ENCODE data around the gene RPL35. TPM values are rescaled to one million over a fixed set of nuclear protein-coding genes. Genes with fewer than 3 reads are reported as not detected.

The RPL35 gene
- polyA plus RNA-seq, 1 donor (not counting 4 experiments of a cell fraction or from before 2014, with no cell fraction given) = 3,325 TPM

DNA sequence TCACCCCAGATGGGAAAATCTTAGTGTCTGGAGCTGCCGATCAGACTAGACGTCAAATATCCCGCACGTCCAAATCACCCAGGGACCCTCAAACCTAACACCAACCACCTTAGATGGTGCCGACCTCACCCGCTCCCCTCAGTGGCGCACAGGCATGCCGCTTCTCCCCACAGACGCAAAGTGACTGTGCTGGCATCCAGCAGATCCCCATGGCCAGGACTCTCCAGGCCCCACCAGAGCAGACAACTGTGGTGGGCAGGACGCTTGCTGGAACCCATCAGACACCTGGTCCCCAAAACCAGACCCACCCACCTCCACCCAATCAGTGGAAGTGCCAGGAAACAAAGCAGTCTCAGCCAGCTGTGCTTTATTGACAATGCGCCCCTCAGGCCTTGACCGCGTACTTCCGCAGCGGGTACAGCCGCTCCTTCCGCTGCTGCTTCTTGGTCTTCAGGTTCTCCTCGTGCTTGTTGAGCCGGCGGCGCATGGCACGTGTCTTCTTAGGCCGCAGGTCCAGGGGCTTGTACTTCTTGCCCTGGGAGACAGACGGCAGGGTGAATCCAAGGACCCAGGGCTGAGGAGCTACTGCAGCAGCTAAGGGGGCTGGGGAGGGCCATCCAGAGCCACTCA is 4.1 kb downstream of the RPL35 start:
- no peak overlapping the region for H3K4me2 ChIP-seq (ENCODE audit: control insufficient read depth, extremely low read depth, insufficient read depth, low read depth, low read length)

DNA sequence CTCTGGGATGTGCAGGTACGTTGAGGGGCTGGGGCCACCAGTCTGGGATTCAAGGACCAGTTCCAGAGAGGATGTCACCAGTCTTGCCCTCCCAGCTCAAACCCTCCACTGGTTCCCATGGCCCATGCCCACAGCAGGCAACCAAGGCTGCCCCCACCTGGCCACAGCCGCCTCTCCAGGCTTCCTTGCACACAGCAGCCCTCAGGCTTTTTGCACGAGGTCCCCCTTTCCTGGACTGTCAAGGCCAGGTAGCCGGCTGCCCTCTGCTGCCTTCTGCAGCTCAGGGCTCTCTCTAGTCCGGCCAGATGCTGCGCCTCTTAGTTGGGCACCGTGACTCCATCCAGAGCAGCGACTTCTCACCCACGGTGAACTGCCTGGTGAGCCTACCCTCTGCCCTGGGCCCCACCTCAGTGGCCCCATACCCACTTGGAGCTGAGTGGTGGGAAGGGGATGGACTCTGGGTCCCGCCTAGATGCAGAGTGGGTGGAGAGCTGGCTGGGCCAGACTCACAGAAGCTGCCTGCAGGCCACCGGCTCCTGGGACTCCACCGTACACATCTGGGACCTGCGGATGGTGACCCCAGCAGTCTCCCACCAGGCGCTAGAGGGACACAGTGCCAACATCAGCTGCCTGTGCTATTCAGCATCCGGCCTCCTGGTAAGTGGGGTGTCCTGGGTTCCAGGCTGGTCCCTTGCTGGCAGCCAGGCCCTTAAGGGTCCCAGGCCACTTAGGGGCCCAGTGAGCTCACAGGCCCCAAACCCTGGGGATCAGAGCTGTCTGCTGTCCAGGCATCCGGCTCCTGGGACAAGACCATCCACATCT is 5.6 kb downstream of the RPL35 start:
- TF ChIP-seq, protein P1, sequence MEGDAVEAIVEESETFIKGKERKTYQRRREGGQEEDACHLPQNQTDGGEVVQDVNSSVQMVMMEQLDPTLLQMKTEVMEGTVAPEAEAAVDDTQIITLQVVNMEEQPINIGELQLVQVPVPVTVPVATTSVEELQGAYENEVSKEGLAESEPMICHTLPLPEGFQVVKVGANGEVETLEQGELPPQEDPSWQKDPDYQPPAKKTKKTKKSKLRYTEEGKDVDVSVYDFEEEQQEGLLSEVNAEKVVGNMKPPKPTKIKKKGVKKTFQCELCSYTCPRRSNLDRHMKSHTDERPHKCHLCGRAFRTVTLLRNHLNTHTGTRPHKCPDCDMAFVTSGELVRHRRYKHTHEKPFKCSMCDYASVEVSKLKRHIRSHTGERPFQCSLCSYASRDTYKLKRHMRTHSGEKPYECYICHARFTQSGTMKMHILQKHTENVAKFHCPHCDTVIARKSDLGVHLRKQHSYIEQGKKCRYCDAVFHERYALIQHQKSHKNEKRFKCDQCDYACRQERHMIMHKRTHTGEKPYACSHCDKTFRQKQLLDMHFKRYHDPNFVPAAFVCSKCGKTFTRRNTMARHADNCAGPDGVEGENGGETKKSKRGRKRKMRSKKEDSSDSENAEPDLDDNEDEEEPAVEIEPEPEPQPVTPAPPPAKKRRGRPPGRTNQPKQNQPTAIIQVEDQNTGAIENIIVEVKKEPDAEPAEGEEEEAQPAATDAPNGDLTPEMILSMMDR (optimal IDR thresholded peaks at IDR 0.05 in 1 of 3, IDR thresholded peaks at IDR 0.05 in 1 of 3, conservative IDR thresholded peaks at IDR 0.05 in 1 of 3; ENCODE audit: extremely low read depth in 1 of 3, insufficient read depth in 2 of 3, low read length in 3 of 3) = peak in 2 of 3 experiments; percentile 43 to 49
- no peak for TF ChIP-seq EZH2 (IDR thresholded peaks at IDR 0.05; ENCODE audit: low read length)

More for the DNA sequence above, 4.1 kb downstream of the RPL35 start:
- peaks cover 38% of the 10 kb centered on the region for H3K79me2 ChIP-seq (ENCODE audit: control insufficient read depth, insufficient read depth, low read length)
- H3K4me3 ChIP-seq (ENCODE audit: control insufficient read depth in 2 of 3, extremely low read depth in 1 of 3, insufficient read depth in 2 of 3, low read depth in 1 of 3, low read length in 3 of 3) = no peak overlapping the region
- FAIRE-seq (no peak), DNase-seq (ENCODE audit: low read depth, low spot score) (no peak)
- H3K27me3 ChIP-seq (ENCODE audit: control insufficient read depth, extremely low read depth, insufficient read depth, low read length) = no peaks in the 10 kb centered on the region
- peaks cover 27% of the 10 kb centered on the region for H3K4me1 ChIP-seq (ENCODE audit: control insufficient read depth, extremely low read depth, insufficient read depth, low read length)
- no peaks in the 10 kb centered on the region for H3K9me1 ChIP-seq (ENCODE audit: control insufficient read depth, extremely low read depth, insufficient read depth, low read length)
- no peak overlapping the region for H3K27ac ChIP-seq (ENCODE audit: control insufficient read depth, insufficient read depth, low read length)
- dilution Hi-C loops (cut with MboI; ENCODE audit: extremely low pct_ligation_motif_present, low sequenced_read_pairs) = no loop called here
- no peaks in the 10 kb centered on the region for H3K9me3 ChIP-seq (ENCODE audit: control insufficient read depth, low read depth, low read length)
- H3K9ac ChIP-seq (ENCODE audit: control insufficient read depth, extremely low read depth, insufficient read depth, low read length) = peak overlapping the region; percentile 2
- TF ChIP-seq, protein P1 (optimal IDR thresholded peaks at IDR 0.05 in 1 of 3, IDR thresholded peaks at IDR 0.05 in 1 of 3, conservative IDR thresholded peaks at IDR 0.05 in 1 of 3; ENCODE audit: extremely low read depth in 1 of 3, insufficient read depth in 2 of 3, low read length in 3 of 3) = no peak
- no peak for TF ChIP-seq EZH2 (IDR thresholded peaks at IDR 0.05; ENCODE audit: low read length)
- H3K36me3 ChIP-seq (ENCODE audit: control insufficient read depth in 2 of 2, extremely low read depth in 1 of 2, insufficient read depth in 2 of 2, low read length in 2 of 2) = peaks cover 34 to 49% of the 10 kb centered on the region in 2 experiments
- H2AFZ ChIP-seq (ENCODE audit: control insufficient read depth, low read length) = no peak overlapping the region
- H4K20me1 ChIP-seq (ENCODE audit: control insufficient read depth, extremely low read depth, insufficient read depth, low read length) = peaks cover 51% of the 10 kb centered on the region

More for the DNA sequence above, 5.6 kb downstream of the RPL35 start:
- peaks cover 51% of the 10 kb centered on the region for H4K20me1 ChIP-seq (ENCODE audit: control insufficient read depth, extremely low read depth, insufficient read depth, low read length)
- no peak overlapping the region for H3K4me2 ChIP-seq (ENCODE audit: control insufficient read depth, extremely low read depth, insufficient read depth, low read depth, low read length)
- no peak overlapping the region for H3K4me3 ChIP-seq (ENCODE audit: control insufficient read depth in 2 of 3, extremely low read depth in 1 of 3, insufficient read depth in 2 of 3, low read depth in 1 of 3, low read length in 3 of 3)
- dilution Hi-C loops (cut with MboI; ENCODE audit: extremely low pct_ligation_motif_present, low sequenced_read_pairs) = no loop called here
- H3K4me1 ChIP-seq (ENCODE audit: control insufficient read depth, extremely low read depth, insufficient read depth, low read length) = peaks cover 29% of the 10 kb centered on the region
- peaks cover 34 to 46% of the 10 kb centered on the region in 2 experiments for H3K36me3 ChIP-seq (ENCODE audit: control insufficient read depth in 2 of 2, extremely low read depth in 1 of 2, insufficient read depth in 2 of 2, low read length in 2 of 2)
- no peak overlapping the region for H3K9ac ChIP-seq (ENCODE audit: control insufficient read depth, extremely low read depth, insufficient read depth, low read length)
- no peaks in the 10 kb centered on the region for H3K9me3 ChIP-seq (ENCODE audit: control insufficient read depth, low read depth, low read length)
- FAIRE-seq = no peak
- DNase-seq (ENCODE audit: low read depth, low spot score) = no peak
- peaks cover 32% of the 10 kb centered on the region for H3K79me2 ChIP-seq (ENCODE audit: control insufficient read depth, insufficient read depth, low read length)
- no peak overlapping the region for H3K27ac ChIP-seq (ENCODE audit: control insufficient read depth, insufficient read depth, low read length)
- no peaks in the 10 kb centered on the region for H3K27me3 ChIP-seq (ENCODE audit: control insufficient read depth, extremely low read depth, insufficient read depth, low read length)
- H2AFZ ChIP-seq (ENCODE audit: control insufficient read depth, low read length) = no peak overlapping the region
- H3K9me1 ChIP-seq (ENCODE audit: control insufficient read depth, extremely low read depth, insufficient read depth, low read length) = no peaks in the 10 kb centered on the region
